Measurements from ENCODE around the gene SHROOM2. TPM values are rescaled to one million over a fixed set of nuclear protein-coding genes. Genes with fewer than 3 reads are reported as not detected.

SHROOM2 gene
- total RNA-seq, 1 experiment from 2014 or later: 13.9 TPM

- H3K56ac ChIP-seq (ENCODE audit: insufficient read length, low read depth, low read length): no peak overlapping the region
- no peak overlapping the region for H3K4ac ChIP-seq (ENCODE audit: low read depth, low read length)
- no peak overlapping the region for H3K9ac ChIP-seq (ENCODE audit: extremely low read depth, insufficient read length, low read length)
- no peaks in the 10 kb centered on the region for H3K4me1 ChIP-seq (ENCODE audit: insufficient read depth, low read length)
- H3K18ac ChIP-seq (ENCODE audit: insufficient read length, low read depth, low read length): no peak overlapping the region
- TF ChIP-seq CTCF (conservative IDR thresholded peaks at IDR 0.05): no peak
- Mint-ChIP-seq H3K4me1 (peaks cover 13 to 38% of the 10 kb centered on the region in 2 experiments), H3K4me3 (no peak overlapping the region), H3K27me3 (ENCODE audit: low read depth) (no peaks in the 10 kb centered on the region; the same call in 1 of the 2 replicates), H3K36me3 (ENCODE audit: insufficient read depth in 1 of 3, low read depth in 3 of 3) (peaks cover 1 to 17% (median 4%) of the 10 kb centered on the region in 3 experiments; a peak in 6 of 7 replicates), H3K27ac (no peak overlapping the region), H3K9me3 (peaks cover 8 to 26% of the 10 kb centered on the region in 2 experiments; a peak in 4 of 5 replicates)
- H3K9me3 ChIP-seq (ENCODE audit: control insufficient read depth, low read depth, low read length): no peaks in the 10 kb centered on the region
- no peak overlapping the region for H4K5ac ChIP-seq (ENCODE audit: insufficient read length, low read depth, low read length)
- H3K4me2 ChIP-seq (ENCODE audit: insufficient read depth, insufficient read length, low read length): no peak overlapping the region
- H3K27ac ChIP-seq (ENCODE audit: insufficient read length, low read depth, low read length): no peak overlapping the region
- no peak overlapping the region for H3T11ph ChIP-seq (ENCODE audit: low read length)
- H4K8ac ChIP-seq (replicated peaks; ENCODE audit: insufficient read length, low read depth, low read length): no peak overlapping the region
- no peak overlapping the region for H3K14ac ChIP-seq (ENCODE audit: insufficient read depth, low read length)
- DNase-seq: no peak
- H2BK5ac ChIP-seq (ENCODE audit: insufficient read length, low read length): no peak overlapping the region
- H3K79me1 ChIP-seq (ENCODE audit: insufficient read depth, low read depth, low read length, poor library complexity, severe bottlenecking): peaks cover 2% of the 10 kb centered on the region
- no peak overlapping the region for H2AK5ac ChIP-seq (ENCODE audit: insufficient read length, low read length)
- no peak overlapping the region for H2AFZ ChIP-seq (ENCODE audit: low read length)
- H3K23ac ChIP-seq (ENCODE audit: insufficient read length, low read depth, low read length): no peak overlapping the region
- no peak overlapping the region for H2BK12ac ChIP-seq (ENCODE audit: insufficient read length, low read depth, low read length)
- H3K79me2 ChIP-seq (ENCODE audit: insufficient read depth, low read length): no peaks in the 10 kb centered on the region; the same call in 1 of the 2 replicates
- H3K27me3 ChIP-seq (ENCODE audit: insufficient read depth, low read length): no peaks in the 10 kb centered on the region
- H4K91ac ChIP-seq (ENCODE audit: insufficient read length, low read depth, low read length): no peak overlapping the region
- no peak overlapping the region for H2BK120ac ChIP-seq (ENCODE audit: low read depth, low read length, poor library complexity, severe bottlenecking)
- no peaks in the 10 kb centered on the region for H4K20me1 ChIP-seq (ENCODE audit: control insufficient read depth, insufficient read depth, insufficient read length)
- no peaks in the 10 kb centered on the region for H3K23me2 ChIP-seq (ENCODE audit: insufficient read length, low read depth, low read length, poor library complexity, severe bottlenecking)
- H2BK15ac ChIP-seq (ENCODE audit: low read depth, low read length): no peak overlapping the region
- H2BK20ac ChIP-seq (ENCODE audit: low read depth, low read length, poor library complexity, severe bottlenecking): no peak overlapping the region
- WGBS (ENCODE audit: extremely low coverage, insufficient read length, low lambda C conversion rate): no CpG with 5 or more reads among the region's 7 CpGs
Observed at GRCh38 chrX:9880870-9881269, 94.6 kb downstream of the SHROOM2 start.
